Osteocyte (in vitro differentiated cells): Measurements from ENCODE around the gene SPSB1. TPM values are rescaled to one million over a fixed set of nuclear protein-coding genes. Genes with fewer than 3 reads are reported as not detected.

Experiments
- DNase-seq: peaks from one replicate; pipeline ENCODE4 v3.0.0; 2021; ENCODE audit warnings: mixed read lengths; ENCODE audit not compliant: unreplicated experiment; ENCODE audit errors: extremely low spot score
- H3K27ac Mint-ChIP-seq: one replicate; pipeline ENCODE4 v1.8.0; 2021; ENCODE audit warnings: mild to moderate bottlenecking, mixed read lengths; ENCODE audit not compliant: unreplicated experiment
- H3K27me3 Mint-ChIP-seq: one replicate; pipeline ENCODE4 v1.8.0; 2021; ENCODE audit warnings: mixed read lengths; ENCODE audit not compliant: unreplicated experiment
- H3K36me3 Mint-ChIP-seq: one replicate; pipeline ENCODE4 v1.8.0; 2021; ENCODE audit warnings: mixed read lengths; ENCODE audit not compliant: unreplicated experiment
- H3K4me1 Mint-ChIP-seq: one replicate; pipeline ENCODE4 v1.8.0; 2021; ENCODE audit warnings: mixed read lengths; ENCODE audit not compliant: unreplicated experiment
- H3K4me3 Mint-ChIP-seq: one replicate; pipeline ENCODE4 v1.8.0; 2021; ENCODE audit warnings: mild to moderate bottlenecking, moderate library complexity, mixed read lengths; ENCODE audit not compliant: unreplicated experiment
- H3K9me3 Mint-ChIP-seq: one replicate; pipeline ENCODE4 v1.8.0; 2021; ENCODE audit warnings: mixed read lengths; ENCODE audit not compliant: unreplicated experiment
- total RNA-seq: library from RNA; stranded (reverse); gene quantifications from 2 replicates; pipeline ENCODE4 v1.2.1, GENCODE V29; 2021
- TF ChIP-seq, protein P1 (sequence below): fragments of 200-600 bp; sonication (generic); IDR thresholded peaks from 2 replicates; pipeline ENCODE4 v1.5.0; 2021; ENCODE audit warnings: antibody characterized with exemption, mild to moderate bottlenecking, moderate library complexity

The SPSB1 gene
- total RNA-seq, 1 donor from 2014 or later = 52.8 TPM

DNA sequence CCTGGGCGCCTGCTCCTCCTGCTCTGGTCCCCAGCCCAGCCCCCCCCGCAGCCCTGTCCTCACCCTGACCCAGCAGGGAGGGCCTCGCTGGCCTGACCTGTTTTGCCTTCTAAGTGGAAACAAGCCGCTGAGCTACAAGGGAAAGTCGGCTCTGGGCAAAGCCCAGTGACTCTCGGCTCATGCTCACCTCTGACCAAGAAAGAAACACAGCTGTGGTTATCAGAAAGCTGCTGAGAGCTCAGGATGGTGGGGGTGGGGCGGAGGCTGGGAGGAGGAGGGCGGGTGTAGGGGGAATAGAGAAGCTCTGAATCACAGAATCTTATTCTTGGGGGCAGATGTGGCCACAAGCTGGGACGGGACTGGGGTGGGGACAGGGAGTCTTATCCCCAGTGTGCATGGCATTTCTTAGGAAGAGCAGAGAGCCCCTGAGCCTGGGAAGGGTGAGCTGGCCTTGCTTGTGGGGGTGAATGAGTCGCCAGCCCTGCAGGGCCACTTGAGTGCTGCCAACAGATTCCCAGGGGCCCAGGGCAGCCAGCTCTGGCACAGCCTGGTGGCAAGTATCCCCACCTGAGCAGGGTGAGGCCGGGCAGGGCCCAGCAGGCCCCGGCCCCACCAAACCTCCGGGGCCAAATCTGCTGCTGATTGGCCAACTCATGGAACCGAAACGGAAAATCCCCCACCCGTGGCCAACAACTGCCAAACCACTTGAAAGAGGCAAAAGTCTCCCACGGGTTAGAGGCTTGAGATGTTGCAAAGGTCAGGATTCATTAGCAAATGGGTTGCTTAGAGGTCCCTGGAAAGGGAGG is 120.6 kb downstream of the SPSB1 start:
- TF ChIP-seq, protein P1, sequence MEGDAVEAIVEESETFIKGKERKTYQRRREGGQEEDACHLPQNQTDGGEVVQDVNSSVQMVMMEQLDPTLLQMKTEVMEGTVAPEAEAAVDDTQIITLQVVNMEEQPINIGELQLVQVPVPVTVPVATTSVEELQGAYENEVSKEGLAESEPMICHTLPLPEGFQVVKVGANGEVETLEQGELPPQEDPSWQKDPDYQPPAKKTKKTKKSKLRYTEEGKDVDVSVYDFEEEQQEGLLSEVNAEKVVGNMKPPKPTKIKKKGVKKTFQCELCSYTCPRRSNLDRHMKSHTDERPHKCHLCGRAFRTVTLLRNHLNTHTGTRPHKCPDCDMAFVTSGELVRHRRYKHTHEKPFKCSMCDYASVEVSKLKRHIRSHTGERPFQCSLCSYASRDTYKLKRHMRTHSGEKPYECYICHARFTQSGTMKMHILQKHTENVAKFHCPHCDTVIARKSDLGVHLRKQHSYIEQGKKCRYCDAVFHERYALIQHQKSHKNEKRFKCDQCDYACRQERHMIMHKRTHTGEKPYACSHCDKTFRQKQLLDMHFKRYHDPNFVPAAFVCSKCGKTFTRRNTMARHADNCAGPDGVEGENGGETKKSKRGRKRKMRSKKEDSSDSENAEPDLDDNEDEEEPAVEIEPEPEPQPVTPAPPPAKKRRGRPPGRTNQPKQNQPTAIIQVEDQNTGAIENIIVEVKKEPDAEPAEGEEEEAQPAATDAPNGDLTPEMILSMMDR = no peak
- Mint-ChIP-seq H3K4me3 (no peak overlapping the region), H3K27ac (peak overlapping the region; percentile 90), H3K27me3 (no peaks in the 10 kb centered on the region), H3K4me1 (peaks cover 30% of the 10 kb centered on the region), H3K9me3 (no peaks in the 10 kb centered on the region), H3K36me3 (no peaks in the 10 kb centered on the region)
- no peak for DNase-seq

GRCh38 chr1:9413877-9414213 is 121.2 kb downstream of the SPSB1 start:
- Mint-ChIP-seq H3K27ac (peak overlapping the region; percentile 90), H3K9me3 (no peaks in the 10 kb centered on the region), H3K4me3 (no peak overlapping the region), H3K4me1 (peaks cover 30% of the 10 kb centered on the region), H3K27me3 (no peaks in the 10 kb centered on the region), H3K36me3 (no peaks in the 10 kb centered on the region)
- DNase-seq = no peak
- TF ChIP-seq, protein P1 = no peak

GRCh38 chr1:9416506-9416905 is 123.8 kb downstream of the SPSB1 start:
- no peaks in the 10 kb centered on the region for H3K36me3 Mint-ChIP-seq
- DNase-seq = no peak
- H3K27me3 Mint-ChIP-seq = no peaks in the 10 kb centered on the region
- H3K9me3 Mint-ChIP-seq = no peaks in the 10 kb centered on the region
- H3K4me3 Mint-ChIP-seq = no peak overlapping the region
- peaks cover 29% of the 10 kb centered on the region for H3K4me1 Mint-ChIP-seq
- no peak overlapping the region for H3K27ac Mint-ChIP-seq
- TF ChIP-seq, protein P1 = no peak

DNA sequence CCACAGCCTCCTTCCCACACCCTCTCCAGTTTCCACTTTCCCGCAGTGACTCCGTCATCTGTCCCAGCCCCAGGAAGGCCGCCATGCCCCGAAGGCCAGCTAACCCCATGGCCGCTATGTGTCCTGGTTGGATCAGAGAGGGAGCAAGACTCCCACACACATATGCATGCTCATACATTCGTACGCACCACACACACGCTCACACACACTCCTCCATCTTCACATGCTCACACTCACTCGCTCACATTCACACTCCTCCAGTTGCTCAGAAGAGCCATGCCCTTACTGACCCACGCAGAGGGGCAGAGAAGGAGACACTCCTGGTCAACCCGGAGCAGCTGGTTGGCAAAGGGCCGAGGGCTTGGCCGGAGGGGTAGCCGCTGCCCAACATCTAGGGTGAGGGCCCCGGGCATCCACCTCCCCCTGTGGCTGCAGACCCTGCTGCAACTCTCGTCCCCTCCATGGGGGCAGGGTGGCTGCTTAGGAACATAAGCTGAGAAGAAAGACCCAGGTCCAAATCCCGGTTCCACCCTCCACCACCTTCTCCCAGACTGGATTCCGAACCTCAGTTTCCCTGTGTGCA is 124.3 kb downstream of the SPSB1 start:
- DNase-seq = no peak
- Mint-ChIP-seq H3K36me3 (no peaks in the 10 kb centered on the region), H3K4me1 (peaks cover 24% of the 10 kb centered on the region), H3K9me3 (no peaks in the 10 kb centered on the region), H3K4me3 (no peak overlapping the region), H3K27me3 (no peaks in the 10 kb centered on the region), H3K27ac (no peak overlapping the region)
- TF ChIP-seq, protein P1 = no peak

GRCh38 chr1:9417695-9418094 is 125.0 kb downstream of the SPSB1 start:
- no peaks in the 10 kb centered on the region for H3K36me3 Mint-ChIP-seq
- DNase-seq = no peak
- H3K27me3 Mint-ChIP-seq = no peaks in the 10 kb centered on the region
- no peaks in the 10 kb centered on the region for H3K9me3 Mint-ChIP-seq
- H3K27ac Mint-ChIP-seq = no peak overlapping the region
- H3K4me1 Mint-ChIP-seq = peaks cover 20% of the 10 kb centered on the region
- TF ChIP-seq, protein P1 = no peak
- H3K4me3 Mint-ChIP-seq = no peak overlapping the region
